SK-N-SH (cell line): ENCODE results near the gene CYP39A1. TPM values are rescaled to one million over a fixed set of nuclear protein-coding genes. Genes with fewer than 3 reads are reported as not detected.

Experiments
- CTCF ChIA-PET: fragments of 300-600, 350-600 bp; formaldehyde crosslinking; extraction: SDS; loops from one replicate; lab custom pipeline; 2021; lab: Yijun Ruan, JAX
- POLR2A ChIA-PET: fragments of 350-600 bp; sonication (Branson Sonifier 250); formaldehyde crosslinking; extraction: SDS; loops from one replicate; lab custom pipeline; 2020; ENCODE audit warnings: antibody characterized with exemption, inconsistent platforms; lab: Yijun Ruan, JAX
- DNase-seq: peaks from one replicate; pipeline ENCODE4 v3.0.0; 2012
- H2AFZ ChIP-seq: fragments of 200-600 bp; sonication (generic); 2 replicates; pipeline ENCODE4 v1.8.1; 2016; ENCODE audit warnings: antibody characterized with exemption, mild to moderate bottlenecking, low read depth
- H3F3A ChIP-seq: fragments of 200-600 bp; sonication (generic); replicated peaks from 2 replicates; pipeline ENCODE3; 2016; ENCODE audit warnings: antibody characterized with exemption, mild to moderate bottlenecking; ENCODE audit not compliant: insufficient read depth
- H3K27ac ChIP-seq, 2 experiments: fragments of 200-500 bp in 1 of 2; fragments of 200-600 bp in 1 of 2; sonication (Bioruptor generic) in 1 of 2; sonication (generic), shearing (Covaris generic) in 1 of 2; 2 replicates each; pipeline versions ENCODE4 v1.5.1 to v1.6.1; 2014 to 2016; ENCODE audit warnings: low read depth in 2 of 2, inconsistent platforms in 1 of 2, low read length in 1 of 2, mild to moderate bottlenecking in 1 of 2, mixed read lengths in 1 of 2
- H3K27me3 ChIP-seq: fragments of 200-600 bp; sonication (generic), shearing (Covaris generic); 2 replicates; pipeline ENCODE4 v1.6.1; 2016; ENCODE audit warnings: mixed run types; ENCODE audit not compliant: insufficient read depth
- H3K36me3 ChIP-seq, 2 experiments: fragments of 200-500 bp in 1 of 2; fragments of 200-600 bp in 1 of 2; sonication (Bioruptor generic) in 1 of 2; sonication (generic) in 1 of 2; replicated peaks in 1 of 2; 2 replicates each; pipeline versions ENCODE3 to v1.5.1; 2014 to 2016; ENCODE audit warnings: low read length in 1 of 2, mild to moderate bottlenecking in 1 of 2; ENCODE audit not compliant: insufficient read depth in 2 of 2, control insufficient read depth in 1 of 2
- H3K4me1 ChIP-seq, 2 experiments: fragments of 200-500 bp in 1 of 2; fragments of 200-600 bp in 1 of 2; sonication (Bioruptor generic) in 1 of 2; sonication (generic), shearing (Covaris generic) in 1 of 2; 2 replicates each; pipeline versions ENCODE4 v1.5.1 to v1.6.1; 2014 to 2016; ENCODE audit warnings: low read depth in 1 of 2, low read length in 1 of 2, mixed run types in 1 of 2; ENCODE audit not compliant: insufficient read depth in 2 of 2, control insufficient read depth in 1 of 2
- H3K4me2 ChIP-seq: fragments of 200-600 bp; sonication (generic), shearing (Covaris generic); 2 replicates; pipeline ENCODE4 v1.6.1; 2017; ENCODE audit warnings: mixed run types
- H3K4me3 ChIP-seq, 2 experiments: fragments of 200-500 bp in 1 of 2; fragments of 200-600 bp in 1 of 2; sonication (Bioruptor generic) in 1 of 2; sonication (generic), shearing (Covaris generic) in 1 of 2; 2 replicates each; pipeline versions ENCODE4 v1.5.1 to v1.8.1; 2014 to 2016; ENCODE audit warnings: low read depth in 2 of 2, inconsistent platforms in 1 of 2, low read length in 1 of 2, mild to moderate bottlenecking in 1 of 2, mixed read lengths in 1 of 2, moderate library complexity in 1 of 2
- H3K79me2 ChIP-seq: fragments of 200-600 bp; sonication (generic); 2 replicates; pipeline ENCODE4 v1.8.1; 2017; ENCODE audit warnings: mild to moderate bottlenecking; ENCODE audit not compliant: insufficient read depth
- H3K9ac ChIP-seq: fragments of 200-600 bp; sonication (generic); 2 replicates; pipeline ENCODE4 v1.6.1; 2017; ENCODE audit warnings: mixed run types
- H3K9me2 ChIP-seq: fragments of 200-600 bp; sonication (generic); 2 replicates; pipeline ENCODE4 v1.6.1; 2017; ENCODE audit warnings: mixed run types
- H3K9me3 ChIP-seq: fragments of 200-600 bp; sonication (generic); 2 replicates; pipeline ENCODE4 v1.6.1; 2017; ENCODE audit warnings: mixed run types, mild to moderate bottlenecking, moderate library complexity
- H4K20me1 ChIP-seq: fragments of 200-600 bp; sonication (generic); 2 replicates; pipeline ENCODE4 v1.6.1; 2017; ENCODE audit warnings: mild to moderate bottlenecking, mixed run types; ENCODE audit not compliant: insufficient read depth
- CHD2 ChIP-seq: fragments of 150-350 bp; IDR thresholded peaks from 2 replicates; pipeline ENCODE4 v1.6.1; 2018; ENCODE audit warnings: low read length; ENCODE audit not compliant: partially characterized antibody
- FOXJ3 ChIP-seq: sonication (generic); formaldehyde crosslinking; IDR thresholded peaks from 2 replicates; pipeline ENCODE4 v1.5.1; 2020; ENCODE audit warnings: mild to moderate bottlenecking, missing genetic modification reagents
- GATA2 ChIP-seq: sonication (generic); formaldehyde crosslinking; IDR thresholded peaks from 2 replicates; pipeline ENCODE4 v1.5.0; 2020; ENCODE audit warnings: mild to moderate bottlenecking, missing genetic modification reagents
- NFIC ChIP-seq: IDR thresholded peaks from 2 replicates; pipeline ENCODE4 v1.4.0; 2012; ENCODE audit warnings: borderline replicate concordance
- SIN3A ChIP-seq: IDR thresholded peaks from 2 replicates; pipeline ENCODE4 v1.6.1; 2012; ENCODE audit warnings: low read depth, mild to moderate bottlenecking, low read length, moderate library complexity, borderline replicate concordance
- WGBS: methylation state at CpG from one replicate; pipeline ENCODE4 v1.1.6; 2017; ENCODE audit warnings: low lambda C conversion rate; 5-methylcytosine and 5-hydroxymethylcytosine counted together
- polyA plus RNA-seq, 3 experiments: library from polyadenylated mRNA; depleted of rRNA; stranded (reverse); fragments of >200 nt; gene quantifications; 2 replicates each; pipeline ENCODE4 v1.2.3, GENCODE V29; 2012
- TF ChIP-seq, protein P1 (sequence below): fragments of 200-600 bp; sonication (generic); IDR thresholded peaks from 2 replicates; pipeline ENCODE4 v1.6.1; 2017; ENCODE audit warnings: antibody characterized with exemption, mild to moderate bottlenecking, moderate library complexity
- TF ChIP-seq, protein P2 (sequence below): IDR thresholded peaks from 2 replicates; pipeline ENCODE4 v1.4.0; 2012; ENCODE audit warnings: low read depth, borderline replicate concordance
- TF ChIP-seq, protein P3 (sequence below): IDR thresholded peaks from 2 replicates; pipeline ENCODE4 v1.6.1; 2012; ENCODE audit warnings: mild to moderate bottlenecking, low read depth, low read length, moderate library complexity

CYP39A1 gene
- polyA plus RNA-seq, 1 of the 3 experiments (the other 2 are of a cell fraction) = not detected

DNA sequence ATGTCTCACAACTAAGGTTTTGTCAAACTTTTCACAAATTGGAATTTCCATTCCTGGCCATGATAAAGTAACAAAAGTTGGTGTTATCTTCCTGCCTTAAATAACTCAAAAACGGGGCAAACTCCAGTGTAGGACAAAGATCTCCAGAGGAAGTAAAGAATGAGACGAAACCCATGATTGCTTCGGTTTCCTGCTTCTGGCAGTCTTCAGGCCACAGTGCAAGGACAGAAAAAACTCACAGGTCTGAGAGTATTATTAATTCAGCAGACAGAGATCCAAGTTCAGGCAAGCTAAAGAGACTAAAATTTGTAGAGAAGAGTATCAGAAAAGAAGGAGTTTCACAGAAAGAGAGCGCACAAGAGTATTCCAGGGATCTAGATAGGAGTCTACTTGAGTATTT lies 96.6 kb downstream of the CYP39A1 start:
- Histone ChIP-seq H3K4me3 (no peak overlapping the region), H3K9me2 (no peaks in the 10 kb centered on the region), H3K27me3 (no peaks in the 10 kb centered on the region), H2AFZ (no peak overlapping the region)
- WGBS = 7% methylated on average over 4 of the region's 4 CpGs
- TF ChIP-seq, protein P1, sequence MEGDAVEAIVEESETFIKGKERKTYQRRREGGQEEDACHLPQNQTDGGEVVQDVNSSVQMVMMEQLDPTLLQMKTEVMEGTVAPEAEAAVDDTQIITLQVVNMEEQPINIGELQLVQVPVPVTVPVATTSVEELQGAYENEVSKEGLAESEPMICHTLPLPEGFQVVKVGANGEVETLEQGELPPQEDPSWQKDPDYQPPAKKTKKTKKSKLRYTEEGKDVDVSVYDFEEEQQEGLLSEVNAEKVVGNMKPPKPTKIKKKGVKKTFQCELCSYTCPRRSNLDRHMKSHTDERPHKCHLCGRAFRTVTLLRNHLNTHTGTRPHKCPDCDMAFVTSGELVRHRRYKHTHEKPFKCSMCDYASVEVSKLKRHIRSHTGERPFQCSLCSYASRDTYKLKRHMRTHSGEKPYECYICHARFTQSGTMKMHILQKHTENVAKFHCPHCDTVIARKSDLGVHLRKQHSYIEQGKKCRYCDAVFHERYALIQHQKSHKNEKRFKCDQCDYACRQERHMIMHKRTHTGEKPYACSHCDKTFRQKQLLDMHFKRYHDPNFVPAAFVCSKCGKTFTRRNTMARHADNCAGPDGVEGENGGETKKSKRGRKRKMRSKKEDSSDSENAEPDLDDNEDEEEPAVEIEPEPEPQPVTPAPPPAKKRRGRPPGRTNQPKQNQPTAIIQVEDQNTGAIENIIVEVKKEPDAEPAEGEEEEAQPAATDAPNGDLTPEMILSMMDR = no peak
- TF ChIP-seq NFIC (no peak), FOXJ3 (CRISPR knock-in tag) (no peak)
- TF ChIP-seq, all 33 proteins: peak for 0
- Histone ChIP-seq H3K9ac (no peak overlapping the region), H3K4me1 (no peaks in the 10 kb centered on the region), H3K36me3 (no peaks in the 10 kb centered on the region), H3K79me2 (no peaks in the 10 kb centered on the region), H3K9me3 (no peaks in the 10 kb centered on the region), H3K4me2 (no peak overlapping the region), H4K20me1 (no peaks in the 10 kb centered on the region), H3K27ac (no peak overlapping the region), H3F3A (no peaks in the 10 kb centered on the region)
- POLR2A ChIA-PET = no interaction called here
- DNase-seq = no peak
- CTCF ChIA-PET = no interaction called here

DNA sequence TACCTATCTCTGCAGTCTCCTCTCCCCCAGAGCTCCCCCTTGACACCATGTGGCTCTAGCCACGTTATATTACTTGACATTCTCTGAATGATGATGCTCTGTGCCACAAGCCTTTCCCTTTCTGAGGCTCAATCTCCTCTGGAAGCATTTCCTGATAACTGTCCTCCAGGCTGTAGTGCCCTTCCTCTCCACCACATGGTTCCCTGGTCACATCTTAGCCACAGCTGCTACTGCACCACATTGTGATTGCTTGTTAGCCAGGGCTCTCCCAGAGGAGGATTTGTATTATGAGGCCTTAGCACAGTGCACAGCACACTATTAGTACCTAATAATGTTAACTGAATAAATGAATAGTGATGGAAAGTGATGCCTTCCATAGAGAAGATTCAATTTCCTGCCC lies 97.5 kb downstream of the CYP39A1 start:
- no peaks in the 10 kb centered on the region for H3K4me1 ChIP-seq
- ChIA-PET CTCF (no interaction called here), POLR2A (no interaction called here)
- no peak overlapping the region for H3K9ac ChIP-seq
- 0% methylated on average over 1 of the region's 1 CpG for WGBS
- no peaks in the 10 kb centered on the region for H3K9me2 ChIP-seq
- no peaks in the 10 kb centered on the region for H3F3A ChIP-seq
- H3K36me3 ChIP-seq = no peaks in the 10 kb centered on the region
- H4K20me1 ChIP-seq = no peaks in the 10 kb centered on the region
- no peaks in the 10 kb centered on the region for H3K9me3 ChIP-seq
- no peak overlapping the region for H3K4me2 ChIP-seq
- no peaks in the 10 kb centered on the region for H3K27me3 ChIP-seq
- H2AFZ ChIP-seq = no peak overlapping the region
- H3K79me2 ChIP-seq = no peaks in the 10 kb centered on the region
- H3K27ac ChIP-seq = no peak overlapping the region
- TF ChIP-seq, protein P2, sequence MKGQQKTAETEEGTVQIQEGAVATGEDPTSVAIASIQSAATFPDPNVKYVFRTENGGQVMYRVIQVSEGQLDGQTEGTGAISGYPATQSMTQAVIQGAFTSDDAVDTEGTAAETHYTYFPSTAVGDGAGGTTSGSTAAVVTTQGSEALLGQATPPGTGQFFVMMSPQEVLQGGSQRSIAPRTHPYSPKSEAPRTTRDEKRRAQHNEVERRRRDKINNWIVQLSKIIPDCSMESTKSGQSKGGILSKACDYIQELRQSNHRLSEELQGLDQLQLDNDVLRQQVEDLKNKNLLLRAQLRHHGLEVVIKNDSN = no peak
- TF ChIP-seq CHD2 (no peak), SIN3A (no peak), GATA2 (CRISPR knock-in tag) (no peak)
- TF ChIP-seq, protein P3, sequence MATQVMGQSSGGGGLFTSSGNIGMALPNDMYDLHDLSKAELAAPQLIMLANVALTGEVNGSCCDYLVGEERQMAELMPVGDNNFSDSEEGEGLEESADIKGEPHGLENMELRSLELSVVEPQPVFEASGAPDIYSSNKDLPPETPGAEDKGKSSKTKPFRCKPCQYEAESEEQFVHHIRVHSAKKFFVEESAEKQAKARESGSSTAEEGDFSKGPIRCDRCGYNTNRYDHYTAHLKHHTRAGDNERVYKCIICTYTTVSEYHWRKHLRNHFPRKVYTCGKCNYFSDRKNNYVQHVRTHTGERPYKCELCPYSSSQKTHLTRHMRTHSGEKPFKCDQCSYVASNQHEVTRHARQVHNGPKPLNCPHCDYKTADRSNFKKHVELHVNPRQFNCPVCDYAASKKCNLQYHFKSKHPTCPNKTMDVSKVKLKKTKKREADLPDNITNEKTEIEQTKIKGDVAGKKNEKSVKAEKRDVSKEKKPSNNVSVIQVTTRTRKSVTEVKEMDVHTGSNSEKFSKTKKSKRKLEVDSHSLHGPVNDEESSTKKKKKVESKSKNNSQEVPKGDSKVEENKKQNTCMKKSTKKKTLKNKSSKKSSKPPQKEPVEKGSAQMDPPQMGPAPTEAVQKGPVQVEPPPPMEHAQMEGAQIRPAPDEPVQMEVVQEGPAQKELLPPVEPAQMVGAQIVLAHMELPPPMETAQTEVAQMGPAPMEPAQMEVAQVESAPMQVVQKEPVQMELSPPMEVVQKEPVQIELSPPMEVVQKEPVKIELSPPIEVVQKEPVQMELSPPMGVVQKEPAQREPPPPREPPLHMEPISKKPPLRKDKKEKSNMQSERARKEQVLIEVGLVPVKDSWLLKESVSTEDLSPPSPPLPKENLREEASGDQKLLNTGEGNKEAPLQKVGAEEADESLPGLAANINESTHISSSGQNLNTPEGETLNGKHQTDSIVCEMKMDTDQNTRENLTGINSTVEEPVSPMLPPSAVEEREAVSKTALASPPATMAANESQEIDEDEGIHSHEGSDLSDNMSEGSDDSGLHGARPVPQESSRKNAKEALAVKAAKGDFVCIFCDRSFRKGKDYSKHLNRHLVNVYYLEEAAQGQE = no peak
- DNase-seq = no peak
- H3K4me3 ChIP-seq = no peak overlapping the region
